Calu3 (cell line): ENCODE measurements around the gene S100A11. TPM values are rescaled to one million over a fixed set of nuclear protein-coding genes. Genes with fewer than 3 reads are reported as not detected.

Experiments used
- BruUV-seq: library from RNA; stranded (reverse); fragments of 400-500 nt; replicated peaks from 2 replicates; lab custom pipeline; 2021; lab: Mats Ljungman, UMichigan
- CTCF ChIA-PET: fragments of 300-600 bp; sonication (Branson Sonifier 250); formaldehyde crosslinking; loops from one replicate; lab custom pipeline; 2022; ENCODE audit warnings: antibody characterized with exemption; lab: Charles Lee
- DNase-seq: peaks from one replicate; pipeline ENCODE4 v3.0.0; 2022
- H3K27ac Mint-ChIP-seq: one replicate; pipeline ENCODE4 v1.8.0; 2022; ENCODE audit warnings: mixed read lengths; ENCODE audit not compliant: unreplicated experiment
- H3K27me3 Mint-ChIP-seq: one replicate; pipeline ENCODE4 v1.8.0; 2022; ENCODE audit warnings: mixed read lengths; ENCODE audit not compliant: unreplicated experiment
- H3K36me3 Mint-ChIP-seq: one replicate; pipeline ENCODE4 v1.8.0; 2022; ENCODE audit warnings: mild to moderate bottlenecking, moderate library complexity, mixed read lengths; ENCODE audit not compliant: insufficient read depth, unreplicated experiment
- H3K4me1 Mint-ChIP-seq: one replicate; pipeline ENCODE4 v1.8.0; 2022; ENCODE audit warnings: mild to moderate bottlenecking, low read depth, mixed read lengths; ENCODE audit not compliant: unreplicated experiment
- H3K4me3 Mint-ChIP-seq: one replicate; pipeline ENCODE4 v1.8.0; 2022; ENCODE audit warnings: mild to moderate bottlenecking, low read depth, moderate library complexity, mixed read lengths; ENCODE audit not compliant: unreplicated experiment
- H3K9me3 Mint-ChIP-seq: one replicate; pipeline ENCODE4 v1.8.0; 2022; ENCODE audit warnings: low read depth, mixed read lengths; ENCODE audit not compliant: unreplicated experiment
- CTCF ChIP-seq: fragments of 200-600 bp; IDR thresholded peaks from one replicate; pipeline ENCODE4 v1.8.0; 2022; ENCODE audit warnings: antibody characterized with exemption; ENCODE audit not compliant: unreplicated experiment
- intact Hi-C: fragments of 100-400 bp; cut with micrococcal nuclease; formaldehyde crosslinking; loops from one replicate; pipeline ENCODE4 v1.10.0; 2022; ENCODE audit not compliant: unreplicated experiment
- total RNA-seq: library from RNA; stranded (reverse); gene quantifications from 2 replicates; pipeline ENCODE4 v1.2.3, GENCODE V29; 2022

S100A11 gene
- total RNA-seq, 1 experiment from 2014 or later: 1,217 TPM

GRCh38 chr1:152034324-152034653 is 2.5 kb downstream of the S100A11 start:
- peak overlapping the region; percentile 90 for H3K27ac Mint-ChIP-seq
- BruUV-seq: no TSS peak
- no peak for DNase-seq
- H3K4me1 Mint-ChIP-seq: peaks cover 28% of the 10 kb centered on the region
- peaks cover 76% of the 10 kb centered on the region for H3K36me3 Mint-ChIP-seq
- intact Hi-C loops: loop anchor here (2.0 kb wide), 2 partner anchors 15 to 35 kb away; no protein-coding TSS in a partner anchor
- peak overlapping the region; percentile 75 for H3K4me3 Mint-ChIP-seq
- CTCF ChIA-PET: interaction anchor here (0.8 to 4.8 kb wide), 16 partner anchors 10 to 136 kb away, joined by 3 to 59 read pairs (median 6); partner anchors contain the start of gene THEM4
- peaks cover 2% of the 10 kb centered on the region for H3K9me3 Mint-ChIP-seq
- no peak for TF ChIP-seq CTCF
- no peaks in the 10 kb centered on the region for H3K27me3 Mint-ChIP-seq

DNA sequence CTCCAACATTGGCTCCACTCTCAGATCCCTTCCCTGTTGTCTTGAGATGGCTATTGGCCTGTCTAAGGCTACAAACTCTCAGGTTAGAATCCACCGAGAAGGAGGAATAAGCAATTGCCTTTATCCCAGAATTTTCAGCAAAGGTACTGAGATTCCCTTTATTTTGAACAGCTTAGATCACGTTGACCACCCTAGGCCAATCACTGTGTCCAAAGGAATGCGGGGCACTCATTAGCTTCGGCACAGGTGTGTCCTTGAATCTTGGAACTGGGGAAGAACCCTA is 6.9 kb downstream of the S100A11 start:
- Mint-ChIP-seq H3K27ac (peak overlapping the region; percentile 95), H3K4me3 (no peak overlapping the region), H3K27me3 (no peaks in the 10 kb centered on the region), H3K9me3 (peaks cover 9% of the 10 kb centered on the region), H3K4me1 (peaks cover 61% of the 10 kb centered on the region), H3K36me3 (peaks cover 60% of the 10 kb centered on the region)
- no peak for DNase-seq
- TF ChIP-seq CTCF: no peak
- intact Hi-C loops: no loop called here
- no TSS peak for BruUV-seq
- CTCF ChIA-PET: no interaction called here

- H3K4me1 Mint-ChIP-seq: peaks cover 67% of the 10 kb centered on the region
- CTCF ChIA-PET: no interaction called here
- BruUV-seq: no TSS peak
- peaks cover 54% of the 10 kb centered on the region for H3K36me3 Mint-ChIP-seq
- H3K27me3 Mint-ChIP-seq: no peaks in the 10 kb centered on the region
- no peak overlapping the region for H3K4me3 Mint-ChIP-seq
- TF ChIP-seq CTCF: no peak
- DNase-seq: no peak
- H3K9me3 Mint-ChIP-seq: peaks cover 9% of the 10 kb centered on the region
- intact Hi-C loops: no loop called here
- H3K27ac Mint-ChIP-seq: peak overlapping the region; percentile 95
These were observed 7.5 kb downstream of the S100A11 start for GRCh38 chr1:152029144-152029928.

- intact Hi-C loops: no loop called here
- Mint-ChIP-seq H3K27ac (no peak overlapping the region), H3K36me3 (peaks cover 30% of the 10 kb centered on the region), H3K27me3 (no peaks in the 10 kb centered on the region), H3K4me3 (no peak overlapping the region), H3K4me1 (peaks cover 74% of the 10 kb centered on the region), H3K9me3 (peaks cover 9% of the 10 kb centered on the region)
- no TSS peak for BruUV-seq
- no peak for TF ChIP-seq CTCF
- CTCF ChIA-PET: no interaction called here
- no peak for DNase-seq
These were observed 9.9 kb downstream of the S100A11 start for GRCh38 chr1:152026895-152027294.
